Measurements from ENCODE around the gene GPR32.

DNA sequence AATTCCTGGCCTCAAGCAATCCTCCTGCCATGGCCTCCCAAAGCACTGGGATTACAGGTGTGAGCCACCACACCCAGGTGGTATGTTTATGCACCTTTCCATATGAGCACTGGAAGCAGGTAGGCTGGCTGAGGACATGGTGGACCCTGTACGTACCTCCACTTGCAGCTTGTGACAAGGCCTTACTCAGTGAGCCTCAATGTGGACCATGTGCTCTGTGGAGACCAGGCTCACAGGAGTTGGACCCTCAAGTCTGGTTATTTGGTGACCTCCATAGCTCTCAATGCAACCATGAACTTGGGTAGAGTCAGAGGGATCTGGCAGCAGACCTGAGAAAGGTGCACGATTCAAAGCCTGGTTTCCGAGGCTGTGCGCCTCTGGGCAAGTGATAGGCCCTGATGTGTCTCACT, 25.4 kb downstream of the GPR32 start:
- TF ChIP-seq, protein P1, sequence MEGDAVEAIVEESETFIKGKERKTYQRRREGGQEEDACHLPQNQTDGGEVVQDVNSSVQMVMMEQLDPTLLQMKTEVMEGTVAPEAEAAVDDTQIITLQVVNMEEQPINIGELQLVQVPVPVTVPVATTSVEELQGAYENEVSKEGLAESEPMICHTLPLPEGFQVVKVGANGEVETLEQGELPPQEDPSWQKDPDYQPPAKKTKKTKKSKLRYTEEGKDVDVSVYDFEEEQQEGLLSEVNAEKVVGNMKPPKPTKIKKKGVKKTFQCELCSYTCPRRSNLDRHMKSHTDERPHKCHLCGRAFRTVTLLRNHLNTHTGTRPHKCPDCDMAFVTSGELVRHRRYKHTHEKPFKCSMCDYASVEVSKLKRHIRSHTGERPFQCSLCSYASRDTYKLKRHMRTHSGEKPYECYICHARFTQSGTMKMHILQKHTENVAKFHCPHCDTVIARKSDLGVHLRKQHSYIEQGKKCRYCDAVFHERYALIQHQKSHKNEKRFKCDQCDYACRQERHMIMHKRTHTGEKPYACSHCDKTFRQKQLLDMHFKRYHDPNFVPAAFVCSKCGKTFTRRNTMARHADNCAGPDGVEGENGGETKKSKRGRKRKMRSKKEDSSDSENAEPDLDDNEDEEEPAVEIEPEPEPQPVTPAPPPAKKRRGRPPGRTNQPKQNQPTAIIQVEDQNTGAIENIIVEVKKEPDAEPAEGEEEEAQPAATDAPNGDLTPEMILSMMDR (IDR thresholded peaks at IDR 0.05; ENCODE audit: insufficient read depth, low read length, poor library complexity, severe bottlenecking) = no peak
- TF ChIP-seq EZH2phosphoT487 (conservative IDR thresholded peaks at IDR 0.05; ENCODE audit: low read length) = no peak
